ENCODE results near the gene VPS13D.

DNA sequence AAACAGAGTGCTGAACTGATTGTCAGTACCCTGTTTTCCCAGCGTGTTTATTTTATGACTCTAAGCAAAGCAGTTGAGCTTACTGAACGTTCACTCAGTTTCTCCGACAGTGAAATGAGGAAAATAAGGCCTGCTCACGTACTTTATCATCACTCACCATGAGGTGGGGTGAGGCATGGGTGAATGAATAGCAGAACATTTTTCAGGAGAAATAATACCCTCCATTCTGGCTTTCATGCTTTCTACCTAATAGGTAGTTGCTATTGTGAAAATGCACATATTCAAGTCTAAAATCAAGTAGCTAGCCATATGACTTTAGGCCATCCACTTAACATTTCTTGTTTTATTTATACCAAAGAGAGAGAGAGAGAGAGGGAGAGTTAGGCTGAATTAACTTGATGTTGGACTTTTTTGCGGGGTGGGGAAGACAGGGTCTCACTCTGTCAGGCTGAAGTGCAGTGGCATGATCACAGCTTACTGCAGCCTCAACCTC is 178.2 kb downstream of the VPS13D start:
- TF ChIP-seq, protein P1, sequence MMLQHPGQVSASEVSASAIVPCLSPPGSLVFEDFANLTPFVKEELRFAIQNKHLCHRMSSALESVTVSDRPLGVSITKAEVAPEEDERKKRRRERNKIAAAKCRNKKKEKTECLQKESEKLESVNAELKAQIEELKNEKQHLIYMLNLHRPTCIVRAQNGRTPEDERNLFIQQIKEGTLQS (IDR thresholded peaks at IDR 0.05) = no peak
- TF ChIP-seq, protein P2, sequence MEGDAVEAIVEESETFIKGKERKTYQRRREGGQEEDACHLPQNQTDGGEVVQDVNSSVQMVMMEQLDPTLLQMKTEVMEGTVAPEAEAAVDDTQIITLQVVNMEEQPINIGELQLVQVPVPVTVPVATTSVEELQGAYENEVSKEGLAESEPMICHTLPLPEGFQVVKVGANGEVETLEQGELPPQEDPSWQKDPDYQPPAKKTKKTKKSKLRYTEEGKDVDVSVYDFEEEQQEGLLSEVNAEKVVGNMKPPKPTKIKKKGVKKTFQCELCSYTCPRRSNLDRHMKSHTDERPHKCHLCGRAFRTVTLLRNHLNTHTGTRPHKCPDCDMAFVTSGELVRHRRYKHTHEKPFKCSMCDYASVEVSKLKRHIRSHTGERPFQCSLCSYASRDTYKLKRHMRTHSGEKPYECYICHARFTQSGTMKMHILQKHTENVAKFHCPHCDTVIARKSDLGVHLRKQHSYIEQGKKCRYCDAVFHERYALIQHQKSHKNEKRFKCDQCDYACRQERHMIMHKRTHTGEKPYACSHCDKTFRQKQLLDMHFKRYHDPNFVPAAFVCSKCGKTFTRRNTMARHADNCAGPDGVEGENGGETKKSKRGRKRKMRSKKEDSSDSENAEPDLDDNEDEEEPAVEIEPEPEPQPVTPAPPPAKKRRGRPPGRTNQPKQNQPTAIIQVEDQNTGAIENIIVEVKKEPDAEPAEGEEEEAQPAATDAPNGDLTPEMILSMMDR (IDR thresholded peaks at IDR 0.05 in 2 of 3, conservative IDR thresholded peaks at IDR 0.05 in 1 of 3; ENCODE audit: borderline replicate concordance in 1 of 3, insufficient read depth in 1 of 3, low read depth in 2 of 3, low read length in 2 of 3) = no peak
- TF ChIP-seq POLR2A (IDR thresholded peaks at IDR 0.05; ENCODE audit: borderline replicate concordance, extremely low read depth, insufficient read depth, insufficient read length) = no peak
- TF ChIP-seq, protein P3, sequence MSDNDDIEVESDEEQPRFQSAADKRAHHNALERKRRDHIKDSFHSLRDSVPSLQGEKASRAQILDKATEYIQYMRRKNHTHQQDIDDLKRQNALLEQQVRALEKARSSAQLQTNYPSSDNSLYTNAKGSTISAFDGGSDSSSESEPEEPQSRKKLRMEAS (IDR thresholded peaks at IDR 0.05) = no peak
- TF ChIP-seq TCF7L2 (IDR thresholded peaks at IDR 0.05; ENCODE audit: borderline replicate concordance, extremely low read depth, insufficient read depth, insufficient read length) = no peak
- no peak for TF ChIP-seq EZH2phosphoT487 (IDR thresholded peaks at IDR 0.05; ENCODE audit: borderline replicate concordance)
- no peak for TF ChIP-seq FOSL1 (IDR thresholded peaks at IDR 0.05; ENCODE audit: low read depth)
- no peak for TF ChIP-seq POLR2AphosphoS5 (IDR thresholded peaks at IDR 0.05; ENCODE audit: low read depth, low read length)
- no peak for TF ChIP-seq EZH2 (IDR thresholded peaks at IDR 0.05)
- TF ChIP-seq YY1 (IDR thresholded peaks at IDR 0.05; ENCODE audit: extremely low read depth, insufficient replicate concordance, low read depth, low read length) = no peak
- TF ChIP-seq RAD21 (IDR thresholded peaks at IDR 0.05; ENCODE audit: low read depth) = no peak

Data from HCT116 (cell line).